Left ventricle myocardium inferior (tissue), 1 donor: Measurements from ENCODE around the gene VSIG2. TPM values are rescaled to one million over a fixed set of nuclear protein-coding genes. Genes with fewer than 3 reads are reported as not detected.

Source experiments
- DNase-seq: peaks from one replicate; pipeline ENCODE4 v3.0.0-alpha.2; 2020
- H3K27ac ChIP-seq: fragments of 200-600 bp; replicated peaks from 2 replicates; pipeline ENCODE4 v1.8.0; 2021
- H3K27me3 ChIP-seq: fragments of 200-600 bp; 2 replicates; pipeline ENCODE4 v1.8.0; 2021; ENCODE audit warnings: low read depth
- H3K36me3 ChIP-seq: fragments of 200-600 bp; 2 replicates; pipeline ENCODE4 v1.8.0; 2021
- H3K4me1 ChIP-seq: fragments of 200-600 bp; 2 replicates; pipeline ENCODE4 v1.8.0; 2021
- H3K4me3 ChIP-seq: fragments of 200-600 bp; 2 replicates; pipeline ENCODE4 v1.8.0; 2021; ENCODE audit warnings: mild to moderate bottlenecking, moderate library complexity
- H3K9me3 ChIP-seq: fragments of 200-600 bp; replicated peaks from 2 replicates; pipeline ENCODE4 v1.8.0; 2021
- CTCF ChIP-seq: fragments of 200-600 bp; IDR thresholded peaks from 2 replicates; pipeline ENCODE4 v1.8.0; 2021; ENCODE audit warnings: antibody characterized with exemption, mild to moderate bottlenecking, borderline replicate concordance
- intact Hi-C: fragments of 100-400 bp; cut with micrococcal nuclease; formaldehyde crosslinking; loops from one replicate; pipeline ENCODE4 v1.11.0; 2022
- total RNA-seq: library from RNA; stranded (reverse); fragmentation: NEBNext Ultra II Directional; extraction: Animal tissue kit (Norgen Biotek cat#: 25700); gene quantifications from one replicate; pipeline ENCODE4 v1.2.1, GENCODE V29; 2021
- donor health status: DM: no; HTN: yes; CAD: no; lungs with severe emphysema.

VSIG2 gene
- total RNA-seq, 1 donor from 2014 or later = 1.2 TPM

GRCh38 chr11:124762105-124762623 lies 10.1 kb upstream of the VSIG2 start, which contains the start of gene ESAM:
TSS of gene ESAM (minus strand) at chr11:124762290. CDS start at chr11:124762154, 136 bp downstream.
- Histone ChIP-seq H3K27ac (peak within 1 kb of the TSS; percentile 98), H3K9me3 (no peaks in the 10 kb centered on the region), H3K4me3 (peak within 1 kb of the TSS; percentile 82), H3K4me1 (peaks cover 64% of the 10 kb centered on the region), H3K27me3 (peaks cover 59% of the 10 kb centered on the region), H3K36me3 (peaks cover 27% of the 10 kb centered on the region)
- peak; percentile 59 for DNase-seq
- no peak for TF ChIP-seq CTCF
- intact Hi-C loops = loop anchor here (5.0 to 10.0 kb wide), 2 partner anchors 73 to 90 kb away; partner anchors contain the start of genes SIAE and SPA17

GRCh38 chr11:124761301-124762104 lies 9.4 kb upstream of the VSIG2 start:
- intact Hi-C loops = loop anchor here (5.0 to 10.0 kb wide), 2 partner anchors 73 to 89 kb away; partner anchors contain the start of genes SIAE and SPA17
- peaks cover 20% of the 10 kb centered on the region for H3K36me3 ChIP-seq
- peak overlapping the region; percentile 98 for H3K27ac ChIP-seq
- peak overlapping the region; percentile 82 for H3K4me3 ChIP-seq
- peaks cover 66% of the 10 kb centered on the region for H3K27me3 ChIP-seq
- TF ChIP-seq CTCF = no peak
- DNase-seq = peak; percentile 37
- no peaks in the 10 kb centered on the region for H3K9me3 ChIP-seq
- peaks cover 71% of the 10 kb centered on the region for H3K4me1 ChIP-seq

- Histone ChIP-seq H3K4me3 (peak overlapping the region; percentile 82), H3K27ac (peak overlapping the region; percentile 98), H3K36me3 (peaks cover 13% of the 10 kb centered on the region), H3K9me3 (no peaks in the 10 kb centered on the region), H3K27me3 (peaks cover 73% of the 10 kb centered on the region), H3K4me1 (peaks cover 78% of the 10 kb centered on the region)
- no peak for TF ChIP-seq CTCF
- DNase-seq = no peak
- intact Hi-C loops = loop anchor here (5.0 to 10.0 kb wide), 2 partner anchors 74 to 89 kb away; partner anchors contain the start of genes SIAE and SPA17
These were observed 8.8 kb upstream of the VSIG2 start for GRCh38 chr11:124760806-124761205.

- Histone ChIP-seq H3K27ac (peak overlapping the region; percentile 98), H3K36me3 (peaks cover 8% of the 10 kb centered on the region), H3K4me3 (peak overlapping the region; percentile 82), H3K27me3 (peaks cover 76% of the 10 kb centered on the region), H3K4me1 (peaks cover 83% of the 10 kb centered on the region), H3K9me3 (no peaks in the 10 kb centered on the region)
- TF ChIP-seq CTCF = no peak
- peak; percentile 54 for DNase-seq
- intact Hi-C loops = loop anchor here (5.0 to 10.0 kb wide), 2 partner anchors 75 to 88 kb away; partner anchors contain the start of genes SIAE and SPA17
These were observed 8.2 kb upstream of the VSIG2 start for GRCh38 chr11:124760205-124760652.
